Progenitor cell of endocrine pancreas (in vitro differentiated cells): ENCODE measurements around the gene TRIM37. TPM values are rescaled to one million over a fixed set of nuclear protein-coding genes. Genes with fewer than 3 reads are reported as not detected.
A peak's percentile ranks its signal among the peaks of the same experiment; 100 is the strongest.

Experiments
- DNase-seq: peaks from one replicate; pipeline ENCODE4 v3.0.0; 2021; ENCODE audit warnings: low spot score; ENCODE audit not compliant: unreplicated experiment
- H3K27ac Mint-ChIP-seq: 2 replicates; pipeline ENCODE4 v1.8.0; 2021; ENCODE audit warnings: mild to moderate bottlenecking, moderate library complexity, mixed read lengths
- H3K27me3 Mint-ChIP-seq: 2 replicates; pipeline ENCODE4 v1.8.0; 2021; ENCODE audit warnings: mixed read lengths
- H3K36me3 Mint-ChIP-seq: 2 replicates; pipeline ENCODE4 v1.8.0; 2022; ENCODE audit warnings: mixed read lengths; ENCODE audit not compliant: insufficient read depth
- H3K4me1 Mint-ChIP-seq: 2 replicates; pipeline ENCODE4 v1.8.0; 2021; ENCODE audit warnings: low read depth, mixed read lengths
- H3K4me3 Mint-ChIP-seq: 2 replicates; pipeline ENCODE4 v1.8.0; 2021; ENCODE audit warnings: low read depth, mild to moderate bottlenecking, moderate library complexity, mixed read lengths
- H3K9me3 Mint-ChIP-seq: 2 replicates; pipeline ENCODE4 v1.8.0; 2021; ENCODE audit warnings: low read depth, mixed read lengths
- CTCF ChIP-seq: fragments of 200-600 bp; sonication (generic); IDR thresholded peaks from one replicate; pipeline ENCODE4 v1.5.0; 2021; ENCODE audit warnings: antibody characterized with exemption, mild to moderate bottlenecking; ENCODE audit not compliant: unreplicated experiment
- total RNA-seq: library from RNA; stranded (reverse); gene quantifications from 2 replicates; pipeline ENCODE4 v1.2.1, GENCODE V29; 2021

Gene TRIM37
- total RNA-seq, 1 donor from 2014 or later: 25.9 TPM

- DNase-seq: no peak
- H3K27me3 Mint-ChIP-seq: no peaks in the 10 kb centered on the region
- no peak overlapping the region for H3K4me3 Mint-ChIP-seq
- no peak overlapping the region for H3K27ac Mint-ChIP-seq
- peaks cover 7% of the 10 kb centered on the region for H3K4me1 Mint-ChIP-seq
- H3K36me3 Mint-ChIP-seq: peaks cover 8% of the 10 kb centered on the region
- H3K9me3 Mint-ChIP-seq: no peaks in the 10 kb centered on the region
- no peak for TF ChIP-seq CTCF
Observed at GRCh38 chr17:58997756-58998553, 108.7 kb downstream of the TRIM37 start.

DNA sequence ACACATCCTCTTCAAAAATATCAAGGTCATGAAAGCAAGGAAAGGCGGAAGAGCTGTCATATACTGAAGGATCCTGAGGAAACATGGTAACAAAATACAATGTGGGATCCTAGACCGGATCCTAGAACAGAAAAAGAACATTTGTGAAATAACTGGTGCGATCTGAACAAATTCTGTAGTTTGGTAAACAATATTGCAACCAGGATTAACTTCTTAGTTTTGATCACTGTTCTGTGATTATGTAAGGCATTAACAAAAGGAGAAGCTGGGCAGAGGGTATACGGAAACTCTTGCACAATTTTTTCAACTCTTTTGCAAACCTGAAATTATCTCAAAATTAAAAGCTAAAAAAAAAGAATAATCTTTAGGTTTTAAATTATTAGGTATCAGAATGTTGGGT lies 109.7 kb downstream of the TRIM37 start:
- Mint-ChIP-seq H3K9me3 (no peaks in the 10 kb centered on the region), H3K27me3 (no peaks in the 10 kb centered on the region), H3K36me3 (peaks cover 8% of the 10 kb centered on the region), H3K27ac (no peak overlapping the region), H3K4me1 (peaks cover 9% of the 10 kb centered on the region), H3K4me3 (no peak overlapping the region)
- no peak for TF ChIP-seq CTCF
- DNase-seq: no peak

- no peak for DNase-seq
- Mint-ChIP-seq H3K27me3 (no peaks in the 10 kb centered on the region), H3K9me3 (no peaks in the 10 kb centered on the region), H3K27ac (no peak overlapping the region), H3K4me3 (no peak overlapping the region), H3K36me3 (peaks cover 5% of the 10 kb centered on the region), H3K4me1 (peaks cover 5% of the 10 kb centered on the region)
- no peak for TF ChIP-seq CTCF
Observed at GRCh38 chr17:58995247-58995940, 111.3 kb downstream of the TRIM37 start.

GRCh38 chr17:58993311-58993710 lies 113.4 kb downstream of the TRIM37 start:
- Mint-ChIP-seq H3K9me3 (no peaks in the 10 kb centered on the region), H3K4me1 (peaks cover 5% of the 10 kb centered on the region), H3K4me3 (no peak overlapping the region), H3K36me3 (no peaks in the 10 kb centered on the region), H3K27me3 (no peaks in the 10 kb centered on the region), H3K27ac (peak overlapping the region; percentile 58)
- DNase-seq: no peak
- no peak for TF ChIP-seq CTCF

DNA sequence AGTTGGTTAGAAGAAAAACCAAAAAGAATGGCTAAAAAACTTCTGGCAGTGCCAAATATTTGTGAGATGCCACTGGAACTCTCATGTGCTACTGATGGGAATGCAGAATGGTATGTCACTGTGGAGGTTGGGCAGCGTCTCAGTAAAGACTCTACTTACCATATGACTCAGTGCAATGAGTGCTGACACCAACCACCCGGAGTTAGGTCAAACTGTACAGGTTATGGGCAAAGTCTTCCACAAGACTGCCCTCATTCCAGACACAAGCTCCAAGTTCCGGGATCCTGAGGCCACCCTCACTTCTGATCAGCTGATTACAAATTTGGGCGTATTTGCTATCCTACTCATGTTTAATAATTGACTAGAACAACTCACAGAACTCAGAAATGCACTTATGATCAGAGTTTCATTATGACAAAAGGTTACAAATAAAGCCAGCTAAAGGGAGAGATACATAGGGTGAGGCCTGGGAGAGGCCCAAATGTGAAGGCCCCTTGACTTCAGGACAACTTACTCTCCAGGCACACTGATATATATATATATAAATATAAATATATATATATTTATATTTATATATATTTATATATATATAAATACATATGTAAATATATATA lies 114.9 kb downstream of the TRIM37 start:
- Mint-ChIP-seq H3K27ac (peak overlapping the region; percentile 62), H3K27me3 (no peaks in the 10 kb centered on the region), H3K9me3 (no peaks in the 10 kb centered on the region), H3K36me3 (no peaks in the 10 kb centered on the region), H3K4me3 (no peak overlapping the region), H3K4me1 (peaks cover 5% of the 10 kb centered on the region)
- no peak for DNase-seq
- TF ChIP-seq CTCF: no peak
